OCI-LY7 (cell line): ENCODE results near the gene CEACAM18. TPM values are rescaled to one million over a fixed set of nuclear protein-coding genes. Genes with fewer than 3 reads are reported as not detected.

Experiments used
- BruUV-seq: library from RNA; stranded (reverse); fragments of 400-500 nt; replicated peaks from 2 replicates; lab custom pipeline; 2021; lab: Mats Ljungman, UMichigan
- CTCF ChIA-PET: fragments of 300-600 bp; sonication (Branson Sonifier 250); formaldehyde crosslinking; loops from one replicate; lab custom pipeline; 2022; ENCODE audit warnings: antibody characterized with exemption; ENCODE audit not compliant: unreplicated experiment; lab: Charles Lee
- POLR2A ChIA-PET: fragments of 300-600 bp; sonication (Branson Sonifier 250); formaldehyde crosslinking; loops from one replicate; lab custom pipeline; 2022; ENCODE audit warnings: antibody characterized with exemption; lab: Charles Lee
- DNase-seq: peaks from one replicate; pipeline ENCODE4 v3.0.0-alpha.2; 2015; ENCODE audit warnings: low spot score
- H2AFZ ChIP-seq: fragments of 200-600 bp; sonication (generic), shearing (Covaris generic); 2 replicates; pipeline ENCODE4 v1.6.1; 2014; ENCODE audit warnings: mild to moderate bottlenecking, antibody characterized with exemption, low read length, moderate library complexity
- H3K27ac ChIP-seq: fragments of 200-600 bp; sonication (generic); 2 replicates; pipeline ENCODE4 v1.5.1; 2014; ENCODE audit warnings: mixed run types, low read depth, mild to moderate bottlenecking, moderate library complexity, low read length, inconsistent platforms; ENCODE audit not compliant: poor library complexity, severe bottlenecking
- H3K36me3 ChIP-seq: fragments of 200-600 bp; sonication (generic); 2 replicates; pipeline ENCODE4 v1.6.1; 2014; ENCODE audit warnings: mild to moderate bottlenecking, antibody characterized with exemption, low read length, moderate library complexity, mixed read lengths; ENCODE audit not compliant: insufficient read depth
- H3K4me1 ChIP-seq: fragments of 200-600 bp; sonication (generic); 2 replicates; pipeline ENCODE4 v1.5.1; 2014; ENCODE audit warnings: mild to moderate bottlenecking, low read length; ENCODE audit not compliant: insufficient read depth, poor library complexity, severe bottlenecking
- H3K4me2 ChIP-seq: fragments of 200-600 bp; sonication (generic); 2 replicates; pipeline ENCODE4 v1.6.1; 2014; ENCODE audit warnings: mild to moderate bottlenecking, low read length
- H3K4me3 ChIP-seq: fragments of 200-600 bp; sonication (generic); 2 replicates; pipeline ENCODE4 v1.5.1; 2014; ENCODE audit warnings: mild to moderate bottlenecking, low read depth, low read length; ENCODE audit not compliant: poor library complexity, severe bottlenecking
- H3K79me2 ChIP-seq: fragments of 200-600 bp; sonication (generic); 2 replicates; pipeline ENCODE4 v1.6.1; 2016; ENCODE audit warnings: low read depth, mild to moderate bottlenecking, low read length, moderate library complexity, mixed read lengths; ENCODE audit not compliant: insufficient read depth
- H3K9me2 ChIP-seq: fragments of 200-600 bp; sonication (generic); 2 replicates; pipeline ENCODE4 v1.6.1; 2016; ENCODE audit warnings: mild to moderate bottlenecking, low read length, mixed read lengths; ENCODE audit not compliant: insufficient read depth
- H3K9me3 ChIP-seq: fragments of 200-600 bp; sonication (generic); 2 replicates; pipeline ENCODE4 v1.6.1; 2014; ENCODE audit warnings: mild to moderate bottlenecking, mixed run types, low read length, mixed read lengths
- H4K20me1 ChIP-seq: fragments of 200-600 bp; sonication (generic); 2 replicates; pipeline ENCODE4 v1.6.1; 2014; ENCODE audit warnings: mild to moderate bottlenecking, antibody characterized with exemption, low read length, moderate library complexity, mixed read lengths; ENCODE audit not compliant: insufficient read depth
- CTCF ChIP-seq: fragments of 200-600 bp; sonication (generic); conservative IDR thresholded peaks from 2 replicates; pipeline ENCODE4 v1.5.1; 2014; ENCODE audit warnings: mild to moderate bottlenecking, antibody characterized with exemption, low read length, moderate library complexity, mixed read lengths
- EZH2phosphoT487 ChIP-seq: fragments of 200-600 bp; sonication (generic); IDR thresholded peaks from 2 replicates; pipeline ENCODE4 v1.6.1; 2018; ENCODE audit warnings: low read depth, borderline replicate concordance, mild to moderate bottlenecking, mixed run types, antibody characterized with exemption, low read length, moderate library complexity, mixed read lengths
- intact Hi-C: fragments of 100-400 bp; cut with micrococcal nuclease; formaldehyde crosslinking; loops from one replicate; pipeline ENCODE4 v1.10.0; 2022; ENCODE audit not compliant: unreplicated experiment
- total RNA-seq, 2 experiments: library from RNA; depleted of rRNA in 1 of 2; stranded (reverse); fragments of >200 nt in 1 of 2; shearing (Covaris generic) in 1 of 2; gene quantifications; 2 replicates each; pipeline ENCODE4 v1.2.3, GENCODE V29; 2014 to 2022

Gene CEACAM18
- total RNA-seq, 2 experiments from 2014 or later: not detected

- no peaks in the 10 kb centered on the region for H3K79me2 ChIP-seq
- ChIA-PET POLR2A (no interaction called here), CTCF (no interaction called here)
- H3K4me3 ChIP-seq: no peak overlapping the region
- H3K9me3 ChIP-seq: no peaks in the 10 kb centered on the region
- no peak overlapping the region for H2AFZ ChIP-seq
- H3K4me1 ChIP-seq: no peaks in the 10 kb centered on the region
- H3K9me2 ChIP-seq: no peaks in the 10 kb centered on the region
- H3K36me3 ChIP-seq: no peaks in the 10 kb centered on the region
- H4K20me1 ChIP-seq: no peaks in the 10 kb centered on the region
- H3K4me2 ChIP-seq: no peak overlapping the region
- TF ChIP-seq EZH2phosphoT487: no peak
- TF ChIP-seq CTCF: no peak
- intact Hi-C loops: no loop called here
- BruUV-seq: no TSS peak
- DNase-seq: no peak
- no peak overlapping the region for H3K27ac ChIP-seq
Measured at GRCh38 chr19:51480590-51480989, 2.3 kb downstream of the CEACAM18 start.

GRCh38 chr19:51485960-51486660 is 7.8 kb downstream of the CEACAM18 start:
- Histone ChIP-seq H3K36me3 (no peaks in the 10 kb centered on the region), H3K4me1 (no peaks in the 10 kb centered on the region), H3K27ac (no peak overlapping the region), H3K4me2 (no peak overlapping the region), H3K4me3 (no peak overlapping the region), H3K79me2 (no peaks in the 10 kb centered on the region), H4K20me1 (no peaks in the 10 kb centered on the region), H3K9me3 (no peaks in the 10 kb centered on the region), H2AFZ (no peak overlapping the region), H3K9me2 (no peaks in the 10 kb centered on the region)
- no peak for DNase-seq
- POLR2A ChIA-PET: no interaction called here
- no peak for TF ChIP-seq CTCF
- TF ChIP-seq EZH2phosphoT487: no peak
- BruUV-seq: no TSS peak
- CTCF ChIA-PET: no interaction called here
- intact Hi-C loops: no loop called here

GRCh38 chr19:51488491-51488890 is 10.2 kb downstream of the CEACAM18 start:
- BruUV-seq: no TSS peak
- POLR2A ChIA-PET: no interaction called here

More at GRCh38 chr19:51488491-51488890, 10.2 kb downstream of the CEACAM18 start:
- intact Hi-C loops: no loop called here
- Histone ChIP-seq H2AFZ (no peak overlapping the region), H4K20me1 (no peaks in the 10 kb centered on the region), H3K79me2 (no peaks in the 10 kb centered on the region), H3K9me3 (no peaks in the 10 kb centered on the region), H3K27ac (no peak overlapping the region), H3K4me3 (no peak overlapping the region), H3K36me3 (no peaks in the 10 kb centered on the region), H3K4me1 (no peaks in the 10 kb centered on the region), H3K4me2 (no peak overlapping the region), H3K9me2 (no peaks in the 10 kb centered on the region)
- CTCF ChIA-PET: no interaction called here
- no peak for DNase-seq
- no peak for TF ChIP-seq CTCF
